NCI-H1417 treated with DMSO at 0.1 percent for 48 hours (cell line): ENCODE data around the gene LCK.
"Not testable (repeated sequence)": the region's sequence is repeated elsewhere in the genome, so short reads cannot be mapped to it uniquely, and the experiment has no call there.

Experiments used
- DNase-seq: peaks from one replicate; lab custom pipeline; 2025; lab: John Stamatoyannopoulos, UW

Gene LCK

GRCh38 chr1:32274646-32275340 is 23.7 kb downstream of the LCK start:
- no peak for DNase-seq

DNA sequence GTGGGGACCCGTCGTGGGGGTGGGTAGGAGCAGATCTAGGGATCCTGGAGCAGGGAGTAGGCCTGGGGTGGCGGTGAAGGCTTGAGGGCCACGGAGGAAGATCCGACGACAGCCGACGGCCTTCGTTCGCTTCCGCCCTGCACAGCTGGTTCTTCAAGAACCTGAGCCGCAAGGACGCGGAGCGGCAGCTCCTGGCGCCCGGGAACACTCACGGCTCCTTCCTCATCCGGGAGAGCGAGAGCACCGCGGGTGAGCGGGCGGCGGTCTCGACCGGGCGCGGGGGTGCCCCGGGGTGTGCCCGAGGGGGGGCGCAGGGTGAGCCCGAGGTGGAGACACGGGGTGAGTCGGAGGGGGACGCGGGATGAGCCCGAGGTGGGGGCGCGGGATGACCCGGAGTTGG is 24.4 kb downstream of the LCK start:
- DNase-seq: no peak

DNA sequence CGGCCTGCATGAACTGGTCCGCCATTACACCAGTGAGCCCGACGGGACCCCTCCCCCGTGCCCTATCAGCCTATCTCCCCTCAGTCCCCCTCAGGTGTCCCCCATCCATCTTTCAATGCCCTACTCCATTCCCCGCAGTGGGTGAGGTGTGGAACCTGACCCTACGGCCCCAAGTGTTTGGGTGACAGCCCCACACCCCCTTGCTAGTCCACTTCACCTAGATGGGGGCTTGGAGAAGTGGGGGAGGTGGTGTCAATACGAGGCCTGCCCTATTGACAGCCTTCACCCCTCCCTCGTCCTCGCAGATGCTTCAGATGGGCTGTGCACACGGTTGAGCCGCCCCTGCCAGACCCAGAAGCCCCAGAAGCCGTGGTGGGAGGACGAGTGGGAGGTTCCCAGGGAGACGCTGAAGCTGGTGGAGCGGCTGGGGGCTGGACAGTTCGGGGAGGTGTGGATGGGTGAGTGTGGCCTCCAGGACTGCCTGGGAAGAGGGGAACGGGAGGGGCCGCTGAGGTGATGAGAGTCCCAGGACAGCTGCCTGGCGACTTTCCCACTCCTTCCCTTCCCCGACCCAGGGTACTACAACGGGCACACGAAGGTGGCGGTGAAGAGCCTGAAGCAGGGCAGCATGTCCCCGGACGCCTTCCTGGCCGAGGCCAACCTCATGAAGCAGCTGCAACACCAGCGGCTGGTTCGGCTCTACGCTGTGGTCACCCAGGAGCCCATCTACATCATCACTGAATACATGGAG is 25.1 kb downstream of the LCK start:
- DNase-seq: no peak

- DNase-seq: not testable (repeated sequence)
Measured at GRCh38 chr1:32284777-32285176, 33.7 kb downstream of the LCK start.

GRCh38 chr1:32285658-32286057 is 34.6 kb downstream of the LCK start:
- DNase-seq: no peak

DNA sequence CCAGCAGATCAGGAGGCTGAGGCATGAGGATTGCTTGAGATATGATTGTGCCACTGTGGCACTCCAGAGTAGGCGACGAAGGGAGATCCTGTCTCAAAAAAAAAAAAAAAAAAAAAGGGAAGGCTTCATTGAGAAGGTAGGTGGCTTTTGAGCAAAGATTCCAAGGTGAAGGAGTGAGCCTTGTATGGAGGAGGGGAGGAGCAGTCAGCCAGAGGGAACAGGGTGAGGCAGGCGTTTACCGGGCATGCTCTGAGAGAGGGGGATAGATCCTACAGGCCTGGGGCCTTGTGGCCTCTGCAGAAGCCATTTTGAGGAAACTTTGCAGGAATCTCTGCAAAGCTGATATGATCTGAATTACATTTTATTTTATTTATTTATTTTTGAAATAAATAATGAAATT is 35.7 kb downstream of the LCK start:
- DNase-seq: no peak

GRCh38 chr1:32289256-32289655 is 38.2 kb downstream of the LCK start:
- no peak for DNase-seq

DNA sequence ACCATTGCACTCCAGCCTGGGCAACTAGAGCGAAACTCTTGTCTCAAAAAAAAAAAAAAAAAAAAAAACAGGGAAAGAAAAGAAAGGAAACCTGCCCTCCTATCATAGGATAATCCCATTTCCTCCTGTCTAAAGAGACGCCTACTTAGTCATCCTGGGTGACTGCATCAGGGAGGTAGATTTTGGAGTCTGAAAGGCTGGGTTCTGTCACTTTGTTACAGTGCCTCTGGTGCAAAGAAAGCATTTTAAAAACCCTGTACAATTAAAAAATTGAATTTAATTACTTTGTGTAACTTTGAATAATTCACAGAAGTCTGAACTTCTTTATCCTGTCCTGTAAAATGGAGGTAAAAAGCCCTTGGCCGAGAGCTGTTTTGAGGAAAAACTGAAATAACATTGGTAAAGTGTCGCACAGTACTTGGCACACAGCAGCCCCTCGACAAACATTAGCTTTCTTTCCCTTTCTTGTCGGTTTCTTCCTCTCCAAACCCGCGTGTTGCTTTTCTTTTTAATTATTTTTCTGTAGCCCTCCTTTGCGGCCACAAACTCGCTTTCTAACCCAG is 40.2 kb downstream of the LCK start:
- DNase-seq: no peak

DNA sequence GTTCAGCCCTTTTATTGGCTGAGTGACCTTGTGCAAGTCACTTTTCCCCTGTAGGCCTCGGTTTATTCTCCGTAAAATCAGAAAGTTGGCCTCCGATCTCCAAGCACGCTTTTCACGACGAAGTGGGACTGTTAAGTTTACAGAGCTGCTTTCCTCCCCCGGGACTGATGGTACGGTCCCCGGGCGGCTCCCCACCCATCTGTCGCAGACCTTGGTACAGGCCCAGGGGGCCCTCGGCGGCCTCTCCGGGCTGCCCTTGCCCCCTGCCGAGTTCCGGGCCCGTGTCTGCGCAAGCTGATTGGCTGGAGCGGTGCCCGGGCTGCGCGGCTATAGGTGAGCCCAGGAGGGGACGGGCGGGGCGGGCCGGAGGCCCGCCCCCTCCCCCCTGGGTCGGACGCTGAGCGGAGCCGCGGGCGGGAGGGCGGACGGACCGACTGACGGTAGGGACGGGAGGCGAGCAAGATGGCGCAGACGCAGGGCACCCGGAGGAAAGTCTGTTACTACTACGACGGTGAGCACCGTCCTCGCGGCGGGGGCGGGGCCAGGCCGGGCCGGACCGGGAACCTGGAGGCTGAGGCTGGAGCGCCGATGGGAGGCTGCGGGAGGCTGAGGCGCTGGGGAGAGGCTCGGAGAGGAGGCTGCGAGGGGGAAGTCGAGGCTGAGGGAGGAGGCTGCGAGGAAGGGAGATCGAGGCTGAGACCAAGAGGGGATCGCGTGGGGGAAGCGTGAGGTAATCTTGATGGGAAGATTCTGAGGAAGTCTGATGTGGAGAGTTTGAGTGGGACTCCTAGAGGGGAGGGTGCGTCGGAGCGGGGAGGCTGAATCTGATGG is 40.9 kb downstream of the LCK start, which contains the start of gene HDAC1:
TSS of gene HDAC1 (plus strand) at position 376 of the 831 bp plus-strand sequence. CDS start at position 463, 87 bp downstream.
- DNase-seq: peak; percentile 50

DNA sequence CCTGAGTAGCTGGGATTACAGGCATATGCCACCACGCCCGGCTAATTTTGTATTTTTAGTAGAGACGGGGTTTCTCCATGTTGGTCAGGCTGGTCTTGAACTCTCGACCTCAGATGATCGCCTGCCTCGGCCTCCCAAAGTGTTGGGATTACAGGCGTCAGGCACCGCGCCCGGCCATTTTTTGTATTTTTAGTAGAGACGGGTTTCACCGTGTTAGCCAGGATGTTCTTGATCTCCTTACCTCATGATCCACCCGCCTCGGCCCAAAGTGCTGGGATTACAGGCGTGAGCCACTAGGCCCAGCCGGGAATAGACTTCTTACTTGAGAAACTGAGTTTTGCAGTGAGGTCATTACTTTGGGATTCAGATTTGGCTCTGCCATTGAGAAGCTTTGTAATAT is 47.1 kb downstream of the LCK start:
- not testable (repeated sequence) for DNase-seq

GRCh38 chr1:32299327-32299726 is 48.3 kb downstream of the LCK start:
- DNase-seq: no peak

DNA sequence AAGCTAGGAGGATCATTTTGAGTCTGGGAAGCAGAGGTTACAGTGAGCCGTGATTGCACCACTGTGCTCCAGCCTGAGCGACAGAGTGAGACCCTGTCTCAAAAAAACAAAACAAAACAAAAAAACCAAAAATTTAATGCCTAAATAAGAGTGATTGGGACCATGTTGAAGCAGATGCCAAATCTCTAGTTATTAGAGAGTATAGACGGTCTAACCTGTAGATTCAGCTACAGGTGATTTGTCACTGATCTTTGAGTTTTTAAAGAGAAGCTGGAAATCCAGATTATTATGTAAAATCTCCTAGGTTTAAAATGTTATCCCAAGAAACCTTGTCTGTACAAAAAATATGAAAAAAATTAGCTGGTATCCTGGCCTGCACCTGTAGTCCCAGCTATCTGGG is 52.3 kb downstream of the LCK start:
- DNase-seq: no peak

DNA sequence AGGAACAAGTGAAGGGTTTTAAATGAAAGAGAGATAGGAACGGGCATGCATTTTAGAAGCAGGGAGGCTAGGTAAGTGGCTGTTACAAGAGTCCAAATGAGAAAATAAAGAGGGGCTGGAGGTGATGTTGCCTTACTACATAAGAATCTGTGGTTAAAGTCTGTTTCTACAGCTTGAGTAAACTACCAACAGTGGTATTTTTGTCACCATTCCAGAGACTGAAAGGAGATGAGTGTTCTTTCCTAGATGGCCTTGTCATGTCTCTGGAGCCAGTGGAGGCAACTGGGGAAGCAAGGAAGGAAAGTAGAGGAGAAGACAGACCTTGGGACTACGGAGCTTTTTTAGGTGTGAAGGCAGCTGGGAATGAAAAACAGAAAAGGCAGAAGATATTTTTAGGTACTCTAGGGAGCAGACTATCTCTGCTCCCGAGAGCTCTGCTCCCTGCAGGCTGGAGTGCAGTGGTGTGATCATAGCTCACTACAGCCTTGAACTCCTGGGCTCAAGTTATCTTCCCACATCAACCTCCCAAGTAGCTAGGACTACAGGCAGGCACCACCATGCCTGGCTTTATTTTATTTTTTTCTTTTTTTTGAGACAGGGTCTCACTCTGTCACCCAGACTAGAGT is 53.0 kb downstream of the LCK start:
- DNase-seq: no peak

DNA sequence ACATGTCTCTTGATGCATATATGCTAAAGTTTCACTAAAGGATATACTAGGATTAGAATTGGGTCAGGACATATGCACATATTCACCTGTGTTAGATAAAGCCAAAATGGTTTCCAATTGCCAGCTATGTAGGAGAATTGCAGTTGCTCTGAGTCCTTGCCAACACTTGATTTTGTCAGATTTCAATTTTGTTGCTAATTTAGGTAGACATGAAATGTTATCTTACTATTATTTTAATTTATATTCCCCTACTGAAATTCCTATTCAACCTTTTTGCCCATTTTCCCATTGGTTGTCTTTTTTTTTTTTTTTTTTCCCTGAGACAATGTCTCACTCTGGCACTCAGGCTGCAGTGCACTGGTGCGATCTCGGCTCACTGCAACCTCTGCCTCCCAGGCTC is 54.2 kb downstream of the LCK start:
- DNase-seq: no peak

DNA sequence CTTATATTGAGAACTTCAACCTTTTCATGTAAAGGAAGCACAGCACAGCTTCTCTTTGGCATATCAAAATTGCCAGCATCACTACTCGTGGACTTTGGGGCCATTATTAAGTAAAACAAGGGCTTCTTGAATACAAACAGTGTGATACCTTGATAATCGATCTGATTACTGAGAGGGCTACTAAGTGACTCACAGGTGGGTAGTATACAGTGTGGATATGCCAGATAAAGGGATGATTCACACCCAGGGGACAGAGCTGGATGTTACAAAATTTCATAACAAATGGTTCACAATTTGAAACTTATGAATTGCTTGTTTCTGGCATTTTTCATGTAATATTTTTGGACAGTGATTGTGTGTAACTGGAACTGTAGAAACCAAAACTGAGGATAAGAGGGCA is 56.3 kb downstream of the LCK start:
- no peak for DNase-seq

GRCh38 chr1:32309960-32310359 is 58.9 kb downstream of the LCK start:
- DNase-seq: no peak

GRCh38 chr1:32311709-32312393 is 60.8 kb downstream of the LCK start:
- DNase-seq: no peak

DNA sequence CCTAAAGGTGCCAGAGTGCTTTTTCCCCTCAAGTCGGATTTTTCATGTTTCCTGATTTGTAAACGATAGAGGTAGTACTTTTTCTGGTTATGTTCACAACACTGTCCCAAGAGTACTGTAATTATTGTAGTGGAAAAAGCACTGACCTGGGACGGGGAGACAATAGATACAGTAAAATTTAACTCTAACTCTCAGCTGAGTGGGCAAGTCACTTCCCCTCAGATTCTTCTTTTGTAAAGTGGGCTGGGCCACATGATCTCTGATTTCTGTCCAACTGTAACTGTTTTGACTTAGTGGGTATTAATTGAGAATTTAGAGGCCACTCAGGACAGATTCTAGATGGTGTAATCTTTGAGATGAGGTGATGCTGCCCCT is 65.8 kb downstream of the LCK start:
- DNase-seq: no peak

DNA sequence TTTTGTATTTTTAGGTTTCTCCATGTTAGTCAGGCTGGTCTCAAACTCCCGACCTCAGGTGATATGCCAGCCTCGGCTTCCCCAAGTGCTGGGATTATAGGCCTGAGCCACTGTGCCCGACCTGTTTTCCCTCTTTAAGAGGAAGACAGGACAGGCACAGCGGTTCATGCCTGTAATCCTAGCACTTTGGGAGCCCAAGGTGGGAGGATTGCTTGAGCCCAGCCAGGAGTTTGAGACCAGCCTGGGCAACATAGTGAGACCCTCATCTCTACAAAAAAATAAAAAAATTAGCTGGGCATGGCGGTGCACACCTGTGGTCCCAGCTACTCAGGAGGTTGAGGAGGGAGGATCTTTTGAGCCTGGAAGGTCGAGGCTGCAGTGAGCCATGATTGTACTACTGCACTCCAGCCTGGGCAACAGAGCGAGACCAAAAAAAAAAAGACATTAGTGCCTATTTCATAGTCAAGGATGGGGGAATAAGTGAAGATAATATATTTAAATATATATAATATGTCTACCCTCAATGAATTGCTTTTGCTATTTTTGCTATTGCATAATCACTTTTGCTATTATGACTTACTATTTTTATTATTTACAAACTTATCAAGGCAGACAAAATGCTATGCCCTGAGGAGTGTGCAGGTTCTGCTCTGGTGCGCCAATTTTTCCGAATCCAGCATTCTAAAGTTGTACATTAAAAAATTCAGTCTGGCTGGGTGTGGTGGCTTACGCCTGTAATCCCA is 67.2 kb downstream of the LCK start:
- no peak for DNase-seq

- no peak for DNase-seq
Measured at GRCh38 chr1:32321712-32322291, 70.7 kb downstream of the LCK start.
